ENCODE measurements around the gene CTSD.

DNA sequence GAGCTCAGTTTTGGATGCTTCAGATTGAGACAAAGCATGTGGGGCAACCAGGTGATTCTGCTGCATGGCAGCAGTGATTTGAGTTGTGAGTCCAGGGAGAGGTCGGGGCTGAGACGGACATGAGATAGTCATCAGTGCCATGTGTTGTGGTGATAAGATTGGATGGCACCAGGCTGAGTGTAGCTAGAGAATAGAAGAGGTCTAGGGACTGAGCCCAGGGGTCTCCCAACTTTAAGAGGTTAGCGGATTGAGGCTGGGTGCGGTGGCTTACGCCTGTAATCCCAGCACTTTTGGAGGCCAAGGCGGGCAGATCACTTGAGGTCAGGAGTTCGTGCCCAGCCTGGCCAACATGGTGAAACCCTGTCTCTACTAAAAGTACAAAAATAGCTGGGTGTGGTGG is 6.3 kb upstream of the CTSD start:
- TF ChIP-seq POLR2A (IDR thresholded peaks at IDR 0.05; ENCODE audit: low read length) = no peak
- no peak for TF ChIP-seq GATA1 (IDR thresholded peaks at IDR 0.05; ENCODE audit: low read depth, low read length)
